ENCODE data around the gene VSIG4.

The VSIG4 gene

GRCh38 chrX:66024092-66024467, 15.8 kb downstream of the VSIG4 start:
- DNase-seq = no peak

- DNase-seq = no peak
These were observed 16.3 kb downstream of the VSIG4 start for GRCh38 chrX:66023385-66024091.

GRCh38 chrX:66022632-66023384, 17.1 kb downstream of the VSIG4 start:
- DNase-seq = no peak

- DNase-seq = no peak
These were observed 17.9 kb downstream of the VSIG4 start for GRCh38 chrX:66021765-66022631.

GRCh38 chrX:66021401-66021764, 18.5 kb downstream of the VSIG4 start:
- no peak for DNase-seq

GRCh38 chrX:66020631-66021334, 19.1 kb downstream of the VSIG4 start:
- no peak for DNase-seq

GRCh38 chrX:66019974-66020373, 19.9 kb downstream of the VSIG4 start:
- no peak for DNase-seq

- no peak for DNase-seq
These were observed 20.6 kb downstream of the VSIG4 start for GRCh38 chrX:66019310-66019652.

GRCh38 chrX:66018585-66019309, 21.1 kb downstream of the VSIG4 start:
- DNase-seq = no peak

- no peak for DNase-seq
These were observed 22.2 kb downstream of the VSIG4 start for GRCh38 chrX:66017659-66018170.

- no peak for DNase-seq
These were observed 22.8 kb downstream of the VSIG4 start for GRCh38 chrX:66016905-66017658.

- no peak for DNase-seq
These were observed 23.8 kb downstream of the VSIG4 start for GRCh38 chrX:66015900-66016689.

- DNase-seq = peak in 7 of 14 donors; percentile 2 to 37 (median 12)
These were observed 24.6 kb downstream of the VSIG4 start for GRCh38 chrX:66015152-66015831.

- no peak for DNase-seq
These were observed 25.3 kb downstream of the VSIG4 start for GRCh38 chrX:66014556-66014955.

GRCh38 chrX:66014084-66014483, 25.8 kb downstream of the VSIG4 start:
- no peak for DNase-seq

GRCh38 chrX:66013194-66013816, 26.6 kb downstream of the VSIG4 start:
- DNase-seq = peak in 2 of 14 donors; percentile 1 to 29

- no peak for DNase-seq
These were observed 27.8 kb downstream of the VSIG4 start for GRCh38 chrX:66012094-66012534.

- no peak for DNase-seq
These were observed 30.5 kb downstream of the VSIG4 start for GRCh38 chrX:66009231-66009845.
